ENCODE results near the gene SMU1. TPM values are rescaled to one million over a fixed set of nuclear protein-coding genes. Genes with fewer than 3 reads are reported as not detected.
"Not testable (repeated sequence)": the region's sequence is repeated elsewhere in the genome, so short reads cannot be mapped to it uniquely, and the experiment has no call there.

SMU1 gene
- total RNA-seq, 4 donors from 2014 or later, result 19.7 to 24.2 (median 21.9) TPM

GRCh38 chr9:33013962-33014664 lies 62.4 kb downstream of the SMU1 start:
- TF ChIP-seq POLR2AphosphoS5 (IDR thresholded peaks at IDR 0.05) (no peak), CTCF (IDR thresholded peaks at IDR 0.05) (no peak), EP300 (IDR thresholded peaks at IDR 0.05) (no peak), POLR2A (IDR thresholded peaks at IDR 0.05) (no peak)
- H3K4me1 ChIP-seq, result no peaks in the 10 kb centered on the region
- no peak overlapping the region for H3K4me3 ChIP-seq
- no peak overlapping the region for H3K27ac ChIP-seq
- H3K27me3 ChIP-seq, result no peaks in the 10 kb centered on the region
- no peaks in the 10 kb centered on the region for H3K9me3 ChIP-seq
- no peak for ATAC-seq
- H3K36me3 ChIP-seq, result peaks cover 0 to 8% of the 10 kb centered on the region in 2 donors
- 73 to 100% methylated on average over 2 of the region's 2 CpGs for WGBS, 2 donors (ENCODE audit: low coverage in 1 of 2)

- TF ChIP-seq POLR2AphosphoS5 (IDR thresholded peaks at IDR 0.05), result no peak
- no peak for TF ChIP-seq CTCF (IDR thresholded peaks at IDR 0.05)
- no peak for TF ChIP-seq POLR2A (IDR thresholded peaks at IDR 0.05)
- TF ChIP-seq EP300 (IDR thresholded peaks at IDR 0.05), result no peak
- WGBS, 2 donors (ENCODE audit: low coverage in 1 of 2), result 64 to 80% methylated on average over 2 of the region's 3 CpGs
- Histone ChIP-seq H3K27ac (no peak overlapping the region), H3K4me1 (no peaks in the 10 kb centered on the region), H3K27me3 (no peaks in the 10 kb centered on the region), H3K36me3 (peaks cover 0 to 8% of the 10 kb centered on the region in 2 donors), H3K4me3 (no peak overlapping the region), H3K9me3 (no peaks in the 10 kb centered on the region)
- no peak for ATAC-seq
These were observed 64.0 kb downstream of the SMU1 start for GRCh38 chr9:33012328-33013069.

GRCh38 chr9:33011831-33012230 lies 64.6 kb downstream of the SMU1 start:
- Histone ChIP-seq H3K36me3 (peaks cover 0 to 8% of the 10 kb centered on the region in 2 donors), H3K9me3 (no peaks in the 10 kb centered on the region), H3K4me3 (no peak overlapping the region), H3K27me3 (no peaks in the 10 kb centered on the region), H3K4me1 (no peaks in the 10 kb centered on the region), H3K27ac (no peak overlapping the region)
- 73 to 88% methylated on average over 3 of the region's 3 CpGs for WGBS, 2 donors (ENCODE audit: low coverage in 1 of 2)
- no peak for TF ChIP-seq EP300 (IDR thresholded peaks at IDR 0.05)
- no peak for TF ChIP-seq POLR2A (IDR thresholded peaks at IDR 0.05)
- no peak for TF ChIP-seq POLR2AphosphoS5 (IDR thresholded peaks at IDR 0.05)
- TF ChIP-seq CTCF (IDR thresholded peaks at IDR 0.05), result no peak
- no peak for ATAC-seq

GRCh38 chr9:33007755-33008154 lies 68.7 kb downstream of the SMU1 start:
- Histone ChIP-seq H3K9me3 (no peaks in the 10 kb centered on the region), H3K4me1 (no peaks in the 10 kb centered on the region), H3K36me3 (peaks cover 0 to 5% of the 10 kb centered on the region in 2 donors), H3K27me3 (no peaks in the 10 kb centered on the region), H3K4me3 (no peak overlapping the region), H3K27ac (no peak overlapping the region)
- 80 to 85% methylated on average over 2 to 4 of the region's 4 CpGs for WGBS, 2 donors (ENCODE audit: low coverage in 1 of 2)
- no peak for ATAC-seq
- TF ChIP-seq EP300 (IDR thresholded peaks at IDR 0.05), result no peak
- no peak for TF ChIP-seq CTCF (IDR thresholded peaks at IDR 0.05)
- no peak for TF ChIP-seq POLR2A (IDR thresholded peaks at IDR 0.05)
- TF ChIP-seq POLR2AphosphoS5 (IDR thresholded peaks at IDR 0.05), result no peak

- H3K4me3 ChIP-seq, H3K27ac ChIP-seq, H3K27me3 ChIP-seq, H3K36me3 ChIP-seq, H3K9me3 ChIP-seq, ATAC-seq: not testable (repeated sequence)
- H3K4me1 ChIP-seq, result peaks cover 0 to 12% (median 1%) of the 10 kb centered on the region in 3 donors
These were observed 71.1 kb downstream of the SMU1 start for GRCh38 chr9:33005335-33005734.

- Histone ChIP-seq H3K4me1 (peaks cover 0 to 27% (median 10%) of the 10 kb centered on the region in 3 donors), H3K27ac (peak overlapping the region; percentile 88 to 94 (median 93)), H3K36me3 (peaks cover 0 to 26% of the 10 kb centered on the region in 2 donors), H3K4me3 (peak overlapping the region; percentile 58 to 75)
- H3K27me3 ChIP-seq, H3K9me3 ChIP-seq, ATAC-seq: not testable (repeated sequence)
- WGBS, 2 donors (ENCODE audit: low coverage in 1 of 2), result 15 to 56% methylated on average over 1 to 8 of the region's 12 CpGs
These were observed 75.8 kb downstream of the SMU1 start for GRCh38 chr9:33000682-33001055.

Measured in gastroesophageal sphincter (tissue), 4 donors.